Measurements from ENCODE around the gene CAPG. TPM values are rescaled to one million over a fixed set of nuclear protein-coding genes. Genes with fewer than 3 reads are reported as not detected.
A peak's percentile ranks its signal among the peaks of the same experiment; 100 is the strongest.

Gene CAPG
- total RNA-seq, 2 experiments from 2014 or later: 299 to 387 TPM

- peak overlapping the region; percentile 84 for H3K27ac Mint-ChIP-seq
- no peaks in the 10 kb centered on the region for H3K36me3 Mint-ChIP-seq (ENCODE audit: low read depth)
- DNase-seq: no peak
- ChIA-PET POLR2A (interaction anchor here (0.5 to 0.9 kb wide), 2 partner anchors 102 to 1004 kb away, joined by 3 to 4 read pairs; partner anchors contain the start of genes KDM3A and MAT2A), CTCF (interaction anchor here (1.2 to 2.2 kb wide), 5 partner anchors 9 to 18 kb away, joined by 3 to 8 read pairs (median 4); partner anchors contain the start of gene SH2D6)
- H3K9me3 Mint-ChIP-seq: no peaks in the 10 kb centered on the region
- H3K4me3 Mint-ChIP-seq: peak overlapping the region; percentile 66
- no peaks in the 10 kb centered on the region for H3K27me3 Mint-ChIP-seq
- peaks cover 48% of the 10 kb centered on the region for H3K4me1 Mint-ChIP-seq
Observed at GRCh38 chr2:85436836-85437487, 26.8 kb upstream of the CAPG start.

- H3K4me3 Mint-ChIP-seq: no peak overlapping the region
- H3K4me1 Mint-ChIP-seq: peaks cover 47% of the 10 kb centered on the region
- H3K27ac Mint-ChIP-seq: peak overlapping the region; percentile 84
- H3K9me3 Mint-ChIP-seq: no peaks in the 10 kb centered on the region
- CTCF ChIA-PET: interaction anchor here (0.6 to 2.2 kb wide), 5 partner anchors 10 to 110 kb away, joined by 3 to 8 read pairs (median 3); partner anchors contain the start of gene SH2D6
- no peak for DNase-seq
- POLR2A ChIA-PET: no interaction called here
- no peaks in the 10 kb centered on the region for H3K27me3 Mint-ChIP-seq
- no peaks in the 10 kb centered on the region for H3K36me3 Mint-ChIP-seq (ENCODE audit: low read depth)
Observed at GRCh38 chr2:85435981-85436835, 26.0 kb upstream of the CAPG start.

GRCh38 chr2:85435220-85435958 lies 25.2 kb upstream of the CAPG start:
- Mint-ChIP-seq H3K9me3 (no peaks in the 10 kb centered on the region), H3K36me3 (ENCODE audit: low read depth) (no peaks in the 10 kb centered on the region), H3K27me3 (no peaks in the 10 kb centered on the region), H3K4me3 (no peak overlapping the region), H3K27ac (no peak overlapping the region), H3K4me1 (peaks cover 40% of the 10 kb centered on the region)
- DNase-seq: no peak
- POLR2A ChIA-PET: no interaction called here
- CTCF ChIA-PET: interaction anchor here (0.6 to 1.3 kb wide), 3 partner anchors 14 to 110 kb away, joined by 3 read pairs; no protein-coding TSS in a partner anchor

DNA sequence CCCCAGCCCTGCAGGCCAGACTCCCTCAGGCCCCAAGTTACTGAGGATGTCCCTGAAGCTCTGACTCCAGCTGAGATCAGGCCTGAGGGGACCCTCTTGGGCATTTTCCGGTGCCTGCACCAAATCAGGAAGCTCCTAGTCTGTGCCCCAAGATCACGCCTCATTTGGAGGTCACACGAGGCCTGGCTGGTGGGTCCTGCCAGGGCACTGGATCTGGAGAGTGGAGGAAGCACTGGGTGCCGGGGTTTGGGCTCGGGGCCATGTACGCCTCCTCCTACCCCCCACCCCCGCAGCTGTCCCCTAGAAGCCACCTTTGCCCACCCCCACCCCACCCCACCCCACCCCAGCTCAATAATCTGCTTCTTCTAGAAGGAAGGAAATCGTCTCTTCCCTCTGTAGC lies 24.5 kb upstream of the CAPG start:
- H3K36me3 Mint-ChIP-seq (ENCODE audit: low read depth): no peaks in the 10 kb centered on the region
- no peaks in the 10 kb centered on the region for H3K9me3 Mint-ChIP-seq
- H3K4me3 Mint-ChIP-seq: no peak overlapping the region
- DNase-seq: no peak
- no peaks in the 10 kb centered on the region for H3K27me3 Mint-ChIP-seq
- POLR2A ChIA-PET: no interaction called here
- H3K4me1 Mint-ChIP-seq: peaks cover 34% of the 10 kb centered on the region
- no peak overlapping the region for H3K27ac Mint-ChIP-seq
- CTCF ChIA-PET: interaction anchor here (0.9 to 1.3 kb wide), 2 partner anchors 10 to 102 kb away, joined by 3 to 5 read pairs; no protein-coding TSS in a partner anchor

GRCh38 chr2:85433511-85434089 lies 23.4 kb upstream of the CAPG start:
- ChIA-PET POLR2A (interaction anchor here (1.2 kb wide), 1 partner anchor 25 kb away, joined by 3 read pairs; no protein-coding TSS in a partner anchor), CTCF (interaction anchor here (0.9 to 1.3 kb wide), 3 partner anchors 9 to 103 kb away, joined by 3 to 5 read pairs (median 3); no protein-coding TSS in a partner anchor)
- Mint-ChIP-seq H3K4me1 (peaks cover 29% of the 10 kb centered on the region), H3K27me3 (no peaks in the 10 kb centered on the region), H3K36me3 (ENCODE audit: low read depth) (no peaks in the 10 kb centered on the region), H3K9me3 (no peaks in the 10 kb centered on the region), H3K27ac (no peak overlapping the region), H3K4me3 (no peak overlapping the region)
- no peak for DNase-seq

DNA sequence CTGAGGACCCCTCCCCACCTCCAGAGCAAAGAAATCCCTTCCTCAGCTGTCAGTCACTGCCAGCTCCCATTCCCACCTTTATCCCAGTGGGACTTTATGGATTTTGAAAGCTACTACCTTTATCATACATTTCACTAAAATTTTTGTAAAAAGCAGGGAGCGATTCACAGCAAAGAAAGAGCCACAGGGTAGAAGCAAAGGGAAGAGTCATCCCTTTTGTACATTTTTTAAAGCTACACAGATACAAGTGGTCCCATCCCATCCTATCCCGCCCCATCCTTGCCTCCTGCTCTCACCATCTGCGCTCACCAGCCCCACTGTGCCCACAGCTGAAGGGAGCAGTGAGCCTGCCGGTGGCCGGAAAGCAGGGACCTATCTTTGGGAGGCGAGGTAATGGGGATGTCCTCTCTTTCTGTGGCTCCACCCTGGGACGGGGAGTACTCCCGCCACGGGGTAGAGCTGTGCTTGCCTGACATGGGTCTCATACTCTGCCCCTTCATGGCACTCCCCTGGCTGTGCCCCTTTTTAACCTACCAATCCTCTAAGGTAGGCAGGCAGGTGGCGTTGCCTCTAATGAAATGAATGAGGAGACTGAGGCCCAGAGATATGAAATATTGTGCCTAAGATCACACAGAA lies 21.5 kb upstream of the CAPG start:
- POLR2A ChIA-PET: no interaction called here

GRCh38 chr2:85430752-85431569 lies 20.8 kb upstream of the CAPG start:
- no peaks in the 10 kb centered on the region for H3K36me3 Mint-ChIP-seq (ENCODE audit: low read depth)
- H3K27ac Mint-ChIP-seq: no peak overlapping the region
- peaks cover 7% of the 10 kb centered on the region for H3K4me1 Mint-ChIP-seq
- no peaks in the 10 kb centered on the region for H3K9me3 Mint-ChIP-seq
- H3K4me3 Mint-ChIP-seq: no peak overlapping the region
- ChIA-PET CTCF (interaction anchor here (0.6 to 4.8 kb wide), 4 partner anchors 11 to 707 kb away, joined by 3 to 23 read pairs (median 11); no protein-coding TSS in a partner anchor), POLR2A (no interaction called here)
- no peaks in the 10 kb centered on the region for H3K27me3 Mint-ChIP-seq
- DNase-seq: no peak

More for the DNA sequence above, 21.5 kb upstream of the CAPG start:
- no peak overlapping the region for H3K27ac Mint-ChIP-seq
- peaks cover 14% of the 10 kb centered on the region for H3K4me1 Mint-ChIP-seq
- H3K36me3 Mint-ChIP-seq (ENCODE audit: low read depth): no peaks in the 10 kb centered on the region
- CTCF ChIA-PET: interaction anchor here (0.6 to 1.2 kb wide), 2 partner anchors 18 to 77 kb away, joined by 3 read pairs; no protein-coding TSS in a partner anchor
- no peaks in the 10 kb centered on the region for H3K27me3 Mint-ChIP-seq
- H3K9me3 Mint-ChIP-seq: no peaks in the 10 kb centered on the region
- DNase-seq: no peak
- no peak overlapping the region for H3K4me3 Mint-ChIP-seq

DNA sequence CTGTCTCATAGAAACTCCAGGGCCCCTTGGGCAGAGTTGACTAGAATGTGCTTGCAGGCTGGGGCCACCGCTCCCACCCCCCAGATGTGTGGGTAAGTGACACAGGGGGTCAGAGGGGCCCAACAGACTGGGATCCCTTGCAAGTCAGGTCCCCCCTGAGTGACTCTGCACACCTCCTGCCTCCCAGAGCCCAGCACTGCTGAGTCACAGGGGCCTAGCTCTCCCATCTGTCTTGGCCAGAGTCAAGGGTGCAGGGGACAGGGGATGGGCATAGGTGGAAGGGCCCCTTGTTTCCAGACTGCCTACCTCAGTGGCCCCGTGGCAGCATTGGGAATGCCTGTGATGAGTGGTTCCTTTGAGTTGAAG lies 19.7 kb upstream of the CAPG start:
- no peak overlapping the region for H3K4me3 Mint-ChIP-seq
- H3K27ac Mint-ChIP-seq: peak overlapping the region; percentile 75
- no peak for DNase-seq
- POLR2A ChIA-PET: no interaction called here
- CTCF ChIA-PET: interaction anchor here (1.5 to 4.8 kb wide), 4 partner anchors 9 to 121 kb away, joined by 4 to 23 read pairs (median 12); no protein-coding TSS in a partner anchor
- no peaks in the 10 kb centered on the region for H3K9me3 Mint-ChIP-seq
- peaks cover 6% of the 10 kb centered on the region for H3K4me1 Mint-ChIP-seq
- no peaks in the 10 kb centered on the region for H3K27me3 Mint-ChIP-seq
- no peaks in the 10 kb centered on the region for H3K36me3 Mint-ChIP-seq (ENCODE audit: low read depth)

DNA sequence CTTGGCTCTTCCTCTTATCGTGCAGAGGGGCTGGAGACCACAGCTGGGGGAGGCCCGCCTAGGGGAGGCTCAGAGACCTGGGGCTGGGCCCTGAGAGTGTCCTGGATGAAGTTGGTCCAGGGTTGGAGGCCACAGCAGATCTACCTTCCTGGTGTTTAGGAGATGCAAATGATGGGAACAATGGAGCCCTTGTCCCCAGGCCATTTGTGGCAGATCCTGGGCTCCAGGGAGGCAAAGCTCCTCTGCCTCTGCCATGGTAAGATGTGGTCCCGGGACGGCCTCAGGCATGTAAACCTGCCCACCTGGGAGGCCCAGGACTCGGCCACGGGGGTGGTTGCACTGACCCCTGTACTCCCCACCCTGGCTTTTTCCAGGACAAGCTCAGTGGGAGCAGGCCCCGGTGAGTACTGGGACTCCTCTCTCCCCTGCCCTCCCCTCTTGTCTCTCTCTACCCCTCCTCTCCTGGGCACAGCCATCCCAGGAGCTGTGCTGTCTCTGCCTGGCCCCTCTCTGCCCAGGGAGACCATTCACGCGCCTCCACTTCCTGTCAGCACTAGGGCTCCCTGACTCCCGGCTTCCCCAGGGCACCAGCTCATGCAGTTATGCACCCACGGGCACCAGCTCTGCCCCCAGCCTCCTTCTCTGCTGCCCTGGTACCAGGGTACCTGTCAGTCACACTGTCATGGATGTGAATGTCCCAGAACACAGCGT lies 19.2 kb upstream of the CAPG start:
- DNase-seq: no peak
- Mint-ChIP-seq H3K4me1 (peaks cover 6% of the 10 kb centered on the region), H3K36me3 (ENCODE audit: low read depth) (no peaks in the 10 kb centered on the region), H3K4me3 (no peak overlapping the region), H3K27me3 (no peaks in the 10 kb centered on the region), H3K9me3 (no peaks in the 10 kb centered on the region), H3K27ac (peak overlapping the region; percentile 75)
- CTCF ChIA-PET: interaction anchor here (0.8 to 4.8 kb wide), 7 partner anchors 9 to 162 kb away, joined by 3 to 23 read pairs (median 4); no protein-coding TSS in a partner anchor
- POLR2A ChIA-PET: no interaction called here

DNA sequence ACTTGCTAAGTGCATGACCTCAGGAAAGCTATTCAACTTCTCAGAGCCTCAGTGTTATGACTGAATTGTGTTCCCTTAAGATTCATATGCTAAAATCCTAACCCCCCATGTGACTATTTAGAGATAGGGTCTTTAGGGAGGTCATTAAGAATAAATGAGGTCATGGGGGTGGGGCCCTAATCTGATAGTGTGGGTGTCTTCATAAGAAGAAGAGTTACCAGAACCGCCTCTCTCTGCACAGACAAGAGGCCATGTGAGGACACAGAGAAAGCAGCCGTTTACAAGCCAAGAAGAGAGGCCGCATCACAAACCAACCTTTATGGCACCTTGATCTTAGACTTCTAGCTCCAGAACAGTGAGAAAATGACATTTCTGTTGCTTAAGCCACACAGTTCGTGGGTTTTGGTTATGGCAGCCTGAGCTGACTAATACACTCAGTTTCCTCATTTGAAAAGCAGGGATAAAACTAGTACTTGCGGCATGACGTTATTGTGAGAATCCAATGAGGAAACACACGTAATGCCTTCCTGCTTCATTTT lies 18.2 kb upstream of the CAPG start:
- H3K4me3 Mint-ChIP-seq: no peak overlapping the region
- CTCF ChIA-PET: interaction anchor here (0.8 to 4.8 kb wide), 7 partner anchors 8 to 163 kb away, joined by 3 to 23 read pairs (median 4); no protein-coding TSS in a partner anchor
- no peak overlapping the region for H3K27ac Mint-ChIP-seq
- peaks cover 6% of the 10 kb centered on the region for H3K4me1 Mint-ChIP-seq
- no peaks in the 10 kb centered on the region for H3K9me3 Mint-ChIP-seq
- POLR2A ChIA-PET: no interaction called here
- H3K36me3 Mint-ChIP-seq (ENCODE audit: low read depth): no peaks in the 10 kb centered on the region
- no peak for DNase-seq
- H3K27me3 Mint-ChIP-seq: no peaks in the 10 kb centered on the region
